Measurements from ENCODE around the gene FOXP1.

Gene FOXP1

DNA sequence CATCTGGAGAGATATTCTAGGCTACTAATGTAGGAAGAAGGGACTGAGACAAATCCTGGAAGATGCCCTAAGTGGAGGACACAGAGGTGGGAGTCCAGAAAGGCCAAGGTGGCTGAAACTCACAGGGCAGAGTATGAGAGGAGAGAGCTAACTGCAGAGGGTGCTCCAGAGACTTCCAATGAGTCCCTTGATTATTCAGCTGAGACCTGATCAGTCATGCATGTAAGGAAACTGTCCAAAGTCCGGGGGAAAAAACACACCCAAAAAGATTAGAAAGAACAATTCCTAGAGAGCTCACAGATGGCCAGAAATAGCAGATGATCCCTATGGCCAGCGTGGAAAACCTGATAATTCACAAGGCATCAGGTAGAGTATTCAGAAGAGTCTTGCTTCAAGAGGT lies 18.7 kb upstream of the FOXP1 start:
- no peak overlapping the region for H3K4me3 ChIP-seq (ENCODE audit: low read depth, low read length)
- no peak for DNase-seq (ENCODE audit: low read depth)
- TF ChIP-seq, protein P1, sequence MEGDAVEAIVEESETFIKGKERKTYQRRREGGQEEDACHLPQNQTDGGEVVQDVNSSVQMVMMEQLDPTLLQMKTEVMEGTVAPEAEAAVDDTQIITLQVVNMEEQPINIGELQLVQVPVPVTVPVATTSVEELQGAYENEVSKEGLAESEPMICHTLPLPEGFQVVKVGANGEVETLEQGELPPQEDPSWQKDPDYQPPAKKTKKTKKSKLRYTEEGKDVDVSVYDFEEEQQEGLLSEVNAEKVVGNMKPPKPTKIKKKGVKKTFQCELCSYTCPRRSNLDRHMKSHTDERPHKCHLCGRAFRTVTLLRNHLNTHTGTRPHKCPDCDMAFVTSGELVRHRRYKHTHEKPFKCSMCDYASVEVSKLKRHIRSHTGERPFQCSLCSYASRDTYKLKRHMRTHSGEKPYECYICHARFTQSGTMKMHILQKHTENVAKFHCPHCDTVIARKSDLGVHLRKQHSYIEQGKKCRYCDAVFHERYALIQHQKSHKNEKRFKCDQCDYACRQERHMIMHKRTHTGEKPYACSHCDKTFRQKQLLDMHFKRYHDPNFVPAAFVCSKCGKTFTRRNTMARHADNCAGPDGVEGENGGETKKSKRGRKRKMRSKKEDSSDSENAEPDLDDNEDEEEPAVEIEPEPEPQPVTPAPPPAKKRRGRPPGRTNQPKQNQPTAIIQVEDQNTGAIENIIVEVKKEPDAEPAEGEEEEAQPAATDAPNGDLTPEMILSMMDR (IDR thresholded peaks at IDR 0.05; ENCODE audit: low read depth, low read length, missing control alignments): no peak

DNA sequence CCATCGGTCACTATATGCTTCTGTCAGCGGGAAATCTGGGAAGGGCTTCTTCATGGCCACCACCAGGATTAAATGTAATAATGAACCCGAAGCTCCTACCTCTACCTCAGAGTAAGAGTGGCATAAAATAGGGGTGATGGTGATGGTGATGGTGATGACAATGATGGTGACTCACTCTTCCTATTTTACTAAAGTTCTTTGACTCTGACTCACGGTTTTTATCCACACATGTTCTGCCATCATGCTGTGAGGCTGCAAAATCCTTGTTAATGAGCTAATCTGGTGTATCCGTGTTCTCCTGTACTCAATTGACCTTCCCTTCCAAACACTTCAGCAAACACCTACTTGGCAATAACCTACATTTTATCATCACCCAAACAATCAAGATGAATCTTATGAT lies 18.3 kb upstream of the FOXP1 start:
- TF ChIP-seq, protein P1 (IDR thresholded peaks at IDR 0.05; ENCODE audit: low read depth, low read length, missing control alignments): no peak
- DNase-seq (ENCODE audit: low read depth): no peak

DNA sequence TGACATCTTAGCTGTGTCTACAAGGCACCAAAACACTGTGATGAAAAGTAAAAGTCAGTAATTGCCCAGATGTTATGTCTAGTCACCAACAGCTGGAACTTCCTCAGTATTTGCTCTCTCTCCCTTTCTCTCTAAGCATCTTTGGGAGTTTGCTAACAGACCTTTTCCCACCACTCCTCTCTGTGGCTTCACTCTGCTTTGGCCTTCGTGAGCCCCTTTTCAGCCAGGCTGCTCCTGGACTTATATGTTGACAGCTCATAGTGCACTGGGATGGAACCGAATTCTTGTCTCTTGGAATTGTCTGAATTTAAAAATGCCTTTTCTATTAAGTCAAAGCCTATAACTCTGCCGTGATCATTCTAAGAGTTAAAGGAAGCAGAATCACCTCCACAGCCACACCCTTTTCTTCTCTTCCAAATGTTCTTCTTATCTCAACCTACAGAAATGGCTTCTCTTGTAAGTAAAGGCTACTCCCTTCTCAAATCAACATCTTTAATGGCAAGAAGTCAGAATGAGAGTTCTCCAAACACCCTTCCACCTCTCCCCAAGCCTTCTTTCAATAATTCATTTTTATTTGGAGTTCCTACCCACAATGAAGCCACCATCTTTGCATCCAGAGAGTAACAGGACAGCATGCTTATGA lies 17.2 kb upstream of the FOXP1 start:
- TF ChIP-seq, protein P1 (IDR thresholded peaks at IDR 0.05; ENCODE audit: low read depth, low read length, missing control alignments): no peak
- H3K4me3 ChIP-seq (ENCODE audit: low read depth, low read length): no peak overlapping the region
- no peak for DNase-seq (ENCODE audit: low read depth)

More for the DNA sequence above, 18.3 kb upstream of the FOXP1 start:
- no peak overlapping the region for H3K4me3 ChIP-seq (ENCODE audit: low read depth, low read length)

DNA sequence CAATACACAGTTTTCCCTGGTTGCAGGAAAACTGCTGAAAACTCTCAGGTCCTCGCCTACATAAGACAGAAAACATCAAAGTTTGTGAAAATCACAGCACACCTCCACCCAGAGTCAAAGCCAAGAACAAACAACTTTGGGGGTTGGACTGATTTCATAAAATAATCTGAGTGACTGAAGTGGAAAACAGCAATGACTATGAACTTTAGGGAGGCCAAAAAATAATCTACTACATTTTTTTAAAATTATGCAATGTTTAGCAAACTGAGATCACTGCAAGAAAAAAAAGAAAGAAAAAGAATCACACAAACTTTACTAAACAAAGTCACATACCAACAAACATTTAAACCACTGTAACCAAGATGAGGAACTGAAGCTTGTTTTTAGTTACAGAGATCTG lies 15.9 kb upstream of the FOXP1 start:
- DNase-seq (ENCODE audit: low read depth): no peak
- TF ChIP-seq, protein P1 (IDR thresholded peaks at IDR 0.05; ENCODE audit: low read depth, low read length, missing control alignments): no peak
- H3K4me3 ChIP-seq (ENCODE audit: low read depth, low read length): no peak overlapping the region

DNA sequence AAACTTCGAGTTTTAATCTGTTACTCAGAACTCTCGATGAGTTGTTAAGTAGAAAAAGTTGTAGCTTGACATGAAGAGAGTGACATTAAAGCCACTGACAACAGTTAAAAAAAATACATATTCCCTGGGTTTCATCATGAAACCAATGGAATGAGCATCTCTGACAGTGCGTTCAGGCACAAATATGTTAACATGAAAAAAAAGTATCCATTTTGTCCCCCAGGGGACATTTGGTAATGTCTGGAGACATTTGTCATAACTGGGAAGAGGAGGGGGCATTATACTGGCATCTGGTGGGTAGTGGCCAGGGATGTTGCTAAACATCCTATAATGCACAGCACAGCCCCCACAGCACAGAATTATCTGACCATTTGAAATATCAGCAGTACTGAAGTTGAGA lies 14.8 kb upstream of the FOXP1 start:
- TF ChIP-seq, protein P1 (IDR thresholded peaks at IDR 0.05; ENCODE audit: low read depth, low read length, missing control alignments): no peak
- no peak overlapping the region for H3K4me3 ChIP-seq (ENCODE audit: low read depth, low read length)
- DNase-seq (ENCODE audit: low read depth): no peak

DNA sequence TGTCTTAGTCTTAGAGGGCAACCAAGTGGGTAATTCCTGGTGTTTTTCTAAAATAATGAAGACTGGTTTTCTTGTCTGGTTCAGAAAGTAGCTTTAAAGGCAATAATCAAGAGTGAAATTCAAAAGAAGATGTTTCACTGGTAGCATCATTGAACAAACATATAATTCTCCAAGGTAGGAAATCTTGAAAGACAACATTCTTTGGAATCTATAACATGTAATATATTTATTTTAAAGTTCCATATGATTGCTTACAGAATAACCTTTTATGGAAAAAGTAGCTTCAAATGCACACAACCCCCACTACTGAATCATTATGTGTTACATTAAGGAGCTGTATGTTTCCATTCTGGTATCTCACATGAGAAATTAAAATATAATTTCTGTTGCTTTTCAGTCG lies 13.8 kb upstream of the FOXP1 start:
- no peak overlapping the region for H3K4me3 ChIP-seq (ENCODE audit: low read depth, low read length)
- no peak for DNase-seq (ENCODE audit: low read depth)
- TF ChIP-seq, protein P1 (IDR thresholded peaks at IDR 0.05; ENCODE audit: low read depth, low read length, missing control alignments): no peak

DNA sequence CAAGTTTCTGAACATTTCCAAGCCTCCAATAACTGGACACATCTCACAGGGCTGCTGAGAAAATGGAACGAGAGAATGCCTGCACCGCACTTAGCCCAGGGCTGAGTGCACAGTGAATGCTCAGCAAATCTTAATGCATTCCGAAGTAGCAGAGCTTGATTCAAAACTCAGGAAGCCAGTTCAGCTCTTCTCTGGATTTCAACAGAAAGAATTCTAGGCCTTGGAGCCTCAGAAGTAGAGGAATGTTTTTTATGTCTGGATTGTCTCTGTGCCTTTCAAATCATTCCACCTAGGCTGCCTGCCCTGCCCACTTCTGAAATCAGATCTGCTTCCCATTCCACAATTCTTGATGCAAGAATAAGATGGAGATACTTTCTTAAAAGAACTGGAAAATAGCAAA lies 9.6 kb upstream of the FOXP1 start:
- DNase-seq (ENCODE audit: low read depth): no peak
- TF ChIP-seq, protein P1 (IDR thresholded peaks at IDR 0.05; ENCODE audit: low read depth, low read length, missing control alignments): no peak
- no peak overlapping the region for H3K4me3 ChIP-seq (ENCODE audit: low read depth, low read length)

All from GM12864 (cell line).